H9 (cell line): ENCODE results near the gene SNUPN. TPM values are rescaled to one million over a fixed set of nuclear protein-coding genes. Genes with fewer than 3 reads are reported as not detected.
A peak's percentile ranks its signal among the peaks of the same experiment; 100 is the strongest.

Experiments used
- DNase-seq: peaks from one replicate; pipeline ENCODE4 v3.0.0-alpha.2; 2017
- H2AFZ ChIP-seq: one replicate; pipeline ENCODE4 v1.6.1; 2013; ENCODE audit warnings: mild to moderate bottlenecking, low read length, control low read depth, moderate library complexity
- H2AK5ac ChIP-seq: 2 replicates; pipeline ENCODE4 v1.6.1; 2013; ENCODE audit warnings: low read length, control low read depth, mixed read lengths; ENCODE audit not compliant: insufficient read length
- H2BK120ac ChIP-seq: one replicate; pipeline ENCODE4 v1.6.1; 2013; ENCODE audit warnings: low read depth, mild to moderate bottlenecking, low read length, control low read depth, inconsistent platforms; ENCODE audit not compliant: poor library complexity, severe bottlenecking
- H2BK12ac ChIP-seq: 2 replicates; pipeline ENCODE4 v1.6.1; 2013; ENCODE audit warnings: low read length, control low read depth, mixed read lengths, low read depth; ENCODE audit not compliant: insufficient read length
- H2BK15ac ChIP-seq: 2 replicates; pipeline ENCODE4 v1.6.1; 2013; ENCODE audit warnings: low read depth, low read length, control low read depth
- H2BK20ac ChIP-seq: one replicate; pipeline ENCODE4 v1.6.1; 2013; ENCODE audit warnings: low read depth, mild to moderate bottlenecking, low read length, control low read depth, inconsistent platforms; ENCODE audit not compliant: poor library complexity, severe bottlenecking
- H2BK5ac ChIP-seq: 2 replicates; pipeline ENCODE4 v1.6.1; 2013; ENCODE audit warnings: low read length, control low read depth, mixed read lengths; ENCODE audit not compliant: insufficient read length
- H3K14ac ChIP-seq: 2 replicates; pipeline ENCODE4 v1.6.1; 2013; ENCODE audit warnings: low read length, control low read depth; ENCODE audit not compliant: insufficient read depth
- H3K18ac ChIP-seq: 2 replicates; pipeline ENCODE4 v1.6.1; 2013; ENCODE audit warnings: low read depth, mild to moderate bottlenecking, mixed read lengths, low read length, control low read depth; ENCODE audit not compliant: insufficient read length
- H3K23ac ChIP-seq: 2 replicates; pipeline ENCODE4 v1.6.1; 2013; ENCODE audit warnings: low read length, control low read depth, mixed read lengths, low read depth; ENCODE audit not compliant: insufficient read length
- H3K23me2 ChIP-seq: 2 replicates; pipeline ENCODE4 v1.6.1; 2013; ENCODE audit warnings: low read depth, mild to moderate bottlenecking, mixed read lengths, low read length, control low read depth; ENCODE audit not compliant: insufficient read length, poor library complexity, severe bottlenecking
- H3K27ac ChIP-seq: 2 replicates; pipeline ENCODE4 v1.5.1; 2013; ENCODE audit warnings: low read length, control low read depth, mixed read lengths, low read depth; ENCODE audit not compliant: insufficient read length
- H3K27me3 ChIP-seq: 2 replicates; pipeline ENCODE4 v1.6.1; 2013; ENCODE audit warnings: low read length, control low read depth, inconsistent platforms; ENCODE audit not compliant: insufficient read depth
- H3K4ac ChIP-seq: 2 replicates; pipeline ENCODE4 v1.6.1; 2013; ENCODE audit warnings: low read depth, mild to moderate bottlenecking, control low read depth, inconsistent platforms, low read length, moderate library complexity
- H3K4me1 ChIP-seq: 2 replicates; pipeline ENCODE4 v1.6.1; 2013; ENCODE audit warnings: low read length, control low read depth, inconsistent platforms; ENCODE audit not compliant: insufficient read depth
- H3K4me2 ChIP-seq: 2 replicates; pipeline ENCODE4 v1.6.1; 2013; ENCODE audit warnings: low read length, control low read depth, mixed read lengths; ENCODE audit not compliant: insufficient read length, insufficient read depth
- H3K56ac ChIP-seq: 2 replicates; pipeline ENCODE4 v1.6.1; 2013; ENCODE audit warnings: low read depth, mild to moderate bottlenecking, mixed read lengths, low read length, control low read depth; ENCODE audit not compliant: insufficient read length
- H3K79me1 ChIP-seq: 2 replicates; pipeline ENCODE4 v1.6.1; 2013; ENCODE audit warnings: low read depth, mild to moderate bottlenecking, moderate library complexity, low read length, control low read depth, inconsistent platforms; ENCODE audit not compliant: insufficient read depth, poor library complexity, severe bottlenecking
- H3K79me2 ChIP-seq: 2 replicates; pipeline ENCODE4 v1.6.1; 2013; ENCODE audit warnings: low read length, control low read depth, inconsistent platforms; ENCODE audit not compliant: insufficient read depth
- H3K9ac ChIP-seq: 2 replicates; pipeline ENCODE4 v1.6.1; 2013; ENCODE audit warnings: low read length, control low read depth, mixed read lengths; ENCODE audit not compliant: insufficient read length; ENCODE audit errors: extremely low read depth
- H3K9me3 ChIP-seq: one replicate; pipeline ENCODE4 v1.6.1; 2013; ENCODE audit warnings: low read depth, low read length, inconsistent platforms; ENCODE audit not compliant: control insufficient read depth
- H3T11ph ChIP-seq: one replicate; pipeline ENCODE4 v1.6.1; 2013; ENCODE audit warnings: mild to moderate bottlenecking, low read length, control low read depth, inconsistent platforms
- H4K20me1 ChIP-seq: one replicate; pipeline ENCODE4 v1.6.1; 2013; ENCODE audit not compliant: control insufficient read depth, insufficient read length, insufficient read depth
- H4K5ac ChIP-seq: 2 replicates; pipeline ENCODE4 v1.6.1; 2013; ENCODE audit warnings: low read depth, mild to moderate bottlenecking, mixed read lengths, low read length, control low read depth; ENCODE audit not compliant: insufficient read length
- H4K8ac ChIP-seq: replicated peaks from 2 replicates; pipeline ENCODE4 v1.6.1; 2013; ENCODE audit warnings: low read length, control low read depth, mixed read lengths, low read depth; ENCODE audit not compliant: insufficient read length
- H4K91ac ChIP-seq: 2 replicates; pipeline ENCODE4 v1.6.1; 2013; ENCODE audit warnings: low read depth, mild to moderate bottlenecking, moderate library complexity, mixed read lengths, low read length, control low read depth; ENCODE audit not compliant: insufficient read length
- H3K27ac Mint-ChIP-seq, 3 experiments: 2 replicates in 2 of 3; 3 replicates in 1 of 3; pipeline ENCODE4 v1.8.0; 2020 to 2021; ENCODE audit warnings: mixed read lengths in 3 of 3, mild to moderate bottlenecking in 1 of 3, moderate library complexity in 1 of 3
- H3K27me3 Mint-ChIP-seq: 2 replicates; pipeline ENCODE4 v1.8.0; 2021; ENCODE audit warnings: low read depth, mild to moderate bottlenecking, moderate library complexity, mixed read lengths
- H3K36me3 Mint-ChIP-seq, 3 experiments: 2 replicates in 2 of 3; 3 replicates in 1 of 3; pipeline ENCODE4 v1.8.0; 2020 to 2021; ENCODE audit warnings: low read depth in 3 of 3, mixed read lengths in 3 of 3; ENCODE audit not compliant: insufficient read depth in 1 of 3
- H3K4me1 Mint-ChIP-seq, 2 experiments: 2 replicates each; pipeline ENCODE4 v1.8.0; 2020; ENCODE audit warnings: mixed read lengths in 2 of 2
- H3K4me3 Mint-ChIP-seq, 2 experiments: 2 replicates in 1 of 2; 3 replicates in 1 of 2; pipeline ENCODE4 v1.8.0; 2020 to 2021; ENCODE audit warnings: mild to moderate bottlenecking in 2 of 2, mixed read lengths in 2 of 2, moderate library complexity in 1 of 2
- H3K9me3 Mint-ChIP-seq, 2 experiments: 2 replicates in 1 of 2; 3 replicates in 1 of 2; pipeline ENCODE4 v1.8.0; 2020; ENCODE audit warnings: mild to moderate bottlenecking in 2 of 2, mixed read lengths in 2 of 2, moderate library complexity in 1 of 2
- WGBS: extraction: QIAGEN DNeasy Blood & Tissue Kit; methylation state at CpG from one replicate; pipeline ENCODE4 v1.1.7; 2013; ENCODE audit warnings: missing lambda C conversion rate, low lambda C conversion rate, mixed read lengths; ENCODE audit not compliant: insufficient read length; ENCODE audit errors: extremely low coverage; 5-methylcytosine and 5-hydroxymethylcytosine counted together
- total RNA-seq: library from RNA; stranded (reverse); gene quantifications from 2 replicates; pipeline ENCODE4 v1.2.1, GENCODE V29; 2021
- TF ChIP-seq, protein P1 (sequence below): fragments of 200-600 bp; sonication (generic); conservative IDR thresholded peaks from 3 replicates; pipeline ENCODE4 v1.8.0; 2021; ENCODE audit warnings: antibody characterized with exemption, mild to moderate bottlenecking

Gene SNUPN
- total RNA-seq, 1 experiment from 2014 or later = 32.7 TPM

- no peak within 1 kb of the TSS for H2BK20ac ChIP-seq
- peaks cover 4% of the 10 kb centered on the region; the same call in 1 of the 2 replicates for H3K27me3 ChIP-seq
- peaks cover 47 to 50% of the 10 kb centered on the region in 2 experiments for H3K4me1 Mint-ChIP-seq
These were observed 22.0 kb upstream of the SNUPN start, which contains the start of gene SNX33 for GRCh38 chr15:75647370-75648155. TSS of gene SNX33 (plus strand) at chr15:75647912. CDS start at chr15:75649103, 1,191 bp downstream.

More at GRCh38 chr15:75647370-75648155, 22.0 kb upstream of the SNUPN start, which contains the start of gene SNX33:
- Mint-ChIP-seq H3K27me3 (peaks cover 23% of the 10 kb centered on the region), H3K27ac (peak within 1 kb of the TSS; percentile 98 to 99 (median 98)), H3K4me3 (peak within 1 kb of the TSS; percentile 93 to 97), H3K9me3 (no peaks in the 10 kb centered on the region), H3K36me3 (peaks cover 10 to 31% (median 26%) of the 10 kb centered on the region in 3 experiments)
- Histone ChIP-seq H2BK12ac (no peak within 1 kb of the TSS), H4K5ac (no peak within 1 kb of the TSS), H3K4me1 (peaks cover 3% of the 10 kb centered on the region; the same call in 1 of the 2 replicates), H4K8ac (no peak within 1 kb of the TSS), H2AFZ (no peak within 1 kb of the TSS), H3K23me2 (peaks cover 17% of the 10 kb centered on the region), H3K9me3 (no peaks in the 10 kb centered on the region), H3K56ac (no peak within 1 kb of the TSS), H2BK15ac (no peak within 1 kb of the TSS; the same call in 1 of the 2 replicates), H4K91ac (no peak within 1 kb of the TSS), H4K20me1 (no peaks in the 10 kb centered on the region), H3K9ac (peak within 1 kb of the TSS; percentile 86), H3K14ac (peak within 1 kb of the TSS; percentile 59), H3K27ac (peak within 1 kb of the TSS; percentile 43), H3K18ac (peak within 1 kb of the TSS; percentile 61), H3K23ac (no peak within 1 kb of the TSS), H3T11ph (no peak within 1 kb of the TSS), H3K4me2 (peak within 1 kb of the TSS; percentile 86), H3K79me1 (no peaks in the 10 kb centered on the region), H2BK120ac (no peak within 1 kb of the TSS), H3K79me2 (peaks cover 9% of the 10 kb centered on the region; the same call in 1 of the 2 replicates), H2BK5ac (no peak within 1 kb of the TSS), H3K4ac (no peak within 1 kb of the TSS; the same call in 1 of the 2 replicates), H2AK5ac (no peak within 1 kb of the TSS)
- no CpG with 5 or more reads among the region's 76 CpGs for WGBS
- TF ChIP-seq, protein P1, sequence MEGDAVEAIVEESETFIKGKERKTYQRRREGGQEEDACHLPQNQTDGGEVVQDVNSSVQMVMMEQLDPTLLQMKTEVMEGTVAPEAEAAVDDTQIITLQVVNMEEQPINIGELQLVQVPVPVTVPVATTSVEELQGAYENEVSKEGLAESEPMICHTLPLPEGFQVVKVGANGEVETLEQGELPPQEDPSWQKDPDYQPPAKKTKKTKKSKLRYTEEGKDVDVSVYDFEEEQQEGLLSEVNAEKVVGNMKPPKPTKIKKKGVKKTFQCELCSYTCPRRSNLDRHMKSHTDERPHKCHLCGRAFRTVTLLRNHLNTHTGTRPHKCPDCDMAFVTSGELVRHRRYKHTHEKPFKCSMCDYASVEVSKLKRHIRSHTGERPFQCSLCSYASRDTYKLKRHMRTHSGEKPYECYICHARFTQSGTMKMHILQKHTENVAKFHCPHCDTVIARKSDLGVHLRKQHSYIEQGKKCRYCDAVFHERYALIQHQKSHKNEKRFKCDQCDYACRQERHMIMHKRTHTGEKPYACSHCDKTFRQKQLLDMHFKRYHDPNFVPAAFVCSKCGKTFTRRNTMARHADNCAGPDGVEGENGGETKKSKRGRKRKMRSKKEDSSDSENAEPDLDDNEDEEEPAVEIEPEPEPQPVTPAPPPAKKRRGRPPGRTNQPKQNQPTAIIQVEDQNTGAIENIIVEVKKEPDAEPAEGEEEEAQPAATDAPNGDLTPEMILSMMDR = peak; percentile 61
- peak; percentile 90 for DNase-seq
